Liver (tissue), 9 donors: ENCODE measurements around the gene MS4A15. TPM values are rescaled to one million over a fixed set of nuclear protein-coding genes. Genes with fewer than 3 reads are reported as not detected.

Experiments
- DNase-seq: peaks from one replicate; pipeline ENCODE4 v3.0.0-alpha.2; 2017; ENCODE audit warnings: low spot score
- H3K27ac ChIP-seq, 2 donors: one replicate each; pipeline ENCODE4 v1.7.0; 2013; ENCODE audit warnings: inconsistent platforms in 2 of 2, low read length in 2 of 2, control low read depth in 1 of 2, low read depth in 1 of 2, mild to moderate bottlenecking in 1 of 2
- H3K27me3 ChIP-seq, 4 donors: one replicate each; pipeline versions ENCODE4 v1.6.1 to v1.7.0; 2013; ENCODE audit warnings: low read length in 3 of 4, inconsistent platforms in 1 of 4, mild to moderate bottlenecking in 1 of 4, moderate library complexity in 1 of 4; ENCODE audit not compliant: control insufficient read depth in 4 of 4, insufficient read depth in 4 of 4
- H3K36me3 ChIP-seq, 4 donors: one replicate each; pipeline versions ENCODE4 v1.6.1 to v1.7.0; 2013; ENCODE audit warnings: low read length in 3 of 4, mild to moderate bottlenecking in 3 of 4, low read depth in 1 of 4, moderate library complexity in 1 of 4; ENCODE audit not compliant: control insufficient read depth in 4 of 4, insufficient read depth in 3 of 4
- H3K4me1 ChIP-seq, 4 donors: one replicate each; pipeline versions ENCODE4 v1.6.1 to v1.7.0; 2013; ENCODE audit warnings: low read length in 3 of 4, mild to moderate bottlenecking in 3 of 4, moderate library complexity in 1 of 4; ENCODE audit not compliant: control insufficient read depth in 4 of 4, insufficient read depth in 4 of 4
- H3K4me3 ChIP-seq, 3 donors: one replicate each; pipeline versions ENCODE4 v1.6.1 to v1.7.0; 2013; ENCODE audit warnings: low read length in 3 of 3, control low read depth in 1 of 3, low read depth in 1 of 3, mild to moderate bottlenecking in 1 of 3
- H3K9ac ChIP-seq, 2 donors: one replicate each; pipeline ENCODE4 v1.7.0; 2013; ENCODE audit warnings: low read length in 2 of 2, mild to moderate bottlenecking in 2 of 2, moderate library complexity in 2 of 2, control low read depth in 1 of 2, low read depth in 1 of 2
- H3K9me3 ChIP-seq, 4 donors: one replicate each; pipeline versions ENCODE4 v1.6.1 to v1.7.0; 2013; ENCODE audit warnings: low read length in 3 of 4; ENCODE audit not compliant: control insufficient read depth in 4 of 4
- ATF3 ChIP-seq: IDR thresholded peaks from 2 replicates; pipeline ENCODE4 v1.6.1; 2016; ENCODE audit warnings: antibody characterized with exemption
- CTCF ChIP-seq: fragments of 150-350 bp; IDR thresholded peaks from 2 replicates; pipeline ENCODE4 v1.5.1; 2017; ENCODE audit warnings: improper control_type of control experiment, low read depth, low read length; ENCODE audit not compliant: missing input control
- EGR1 ChIP-seq, 2 donors: IDR thresholded peaks; 2 replicates each; pipeline ENCODE4 v1.6.1; 2016 to 2018; ENCODE audit warnings: antibody characterized with exemption in 2 of 2, low read depth in 2 of 2
- FOXA1 ChIP-seq: IDR thresholded peaks from 2 replicates; pipeline ENCODE4 v1.6.1; 2016; ENCODE audit warnings: antibody characterized with exemption
- GABPA ChIP-seq, 2 donors: IDR thresholded peaks in 1 of 2; conservative IDR thresholded peaks in 1 of 2; 2 replicates each; pipeline ENCODE4 v1.6.1; 2016; ENCODE audit warnings: antibody characterized with exemption in 2 of 2, mild to moderate bottlenecking in 1 of 2, moderate library complexity in 1 of 2
- HNF4A ChIP-seq, 2 donors: conservative IDR thresholded peaks; 2 replicates each; pipeline ENCODE4 v1.6.1; 2016; ENCODE audit warnings: antibody characterized with exemption in 2 of 2, mild to moderate bottlenecking in 2 of 2
- HNF4G ChIP-seq: IDR thresholded peaks from 2 replicates; pipeline ENCODE4 v1.6.1; 2016; ENCODE audit warnings: antibody characterized with exemption
- JUND ChIP-seq, 2 donors: IDR thresholded peaks; 2 replicates each; pipeline ENCODE4 v1.6.1; 2016; ENCODE audit warnings: antibody characterized with exemption in 2 of 2
- MAX ChIP-seq: IDR thresholded peaks from 2 replicates; pipeline ENCODE4 v1.6.1; 2016; ENCODE audit warnings: antibody characterized with exemption
- NR2F2 ChIP-seq: IDR thresholded peaks from 2 replicates; pipeline ENCODE4 v1.6.1; 2016; ENCODE audit warnings: antibody characterized with exemption
- RAD21 ChIP-seq, 2 donors: IDR thresholded peaks; 2 replicates each; pipeline ENCODE4 v1.6.1; 2016; ENCODE audit warnings: antibody characterized with exemption in 2 of 2, mild to moderate bottlenecking in 2 of 2
- REST ChIP-seq: IDR thresholded peaks from 2 replicates; pipeline ENCODE4 v1.6.1; 2016; ENCODE audit warnings: antibody characterized with exemption, mild to moderate bottlenecking
- RXRA ChIP-seq, 2 donors: IDR thresholded peaks; 2 replicates each; pipeline ENCODE4 v1.6.1; 2017 to 2018; ENCODE audit warnings: antibody characterized with exemption in 2 of 2, mild to moderate bottlenecking in 1 of 2
- TAF1 ChIP-seq: conservative IDR thresholded peaks from 2 replicates; pipeline ENCODE4 v1.6.1; 2016; ENCODE audit warnings: antibody characterized with exemption, mild to moderate bottlenecking
- YY1 ChIP-seq: IDR thresholded peaks from 2 replicates; pipeline ENCODE4 v1.6.1; 2016; ENCODE audit warnings: antibody characterized with exemption, mild to moderate bottlenecking
- ZBTB33 ChIP-seq: IDR thresholded peaks from 2 replicates; pipeline ENCODE4 v1.6.1; 2016; ENCODE audit warnings: antibody characterized with exemption
- WGBS: extraction: QIAGEN DNeasy Blood & Tissue Kit; methylation state at CpG from one replicate; pipeline ENCODE4 v1.1.7; 2013; 5-methylcytosine and 5-hydroxymethylcytosine counted together
- polyA plus RNA-seq, 2 donors: library from polyadenylated mRNA; stranded (reverse) in 1 of 2; unstranded in 1 of 2; fragments of 200-250 nt in 1 of 2; fragments of >200 nt in 1 of 2; fragmentation: Nextera tagmentation in 1 of 2; extraction: Ambion mirVana in 1 of 2; gene quantifications; one replicate each; pipeline versions ENCODE4 v1.2.1 to v1.2.3, GENCODE V29; 2013 to 2015
- total RNA-seq, 2 donors: library from RNA; depleted of rRNA; stranded (reverse); fragments of >200 nt; gene quantifications; one replicate each; pipeline ENCODE4 v1.2.3, GENCODE V29; 2014
- donor health status: healthy.
- donor health status: healthy.
- donor health status: healthy.
- donor health status: healthy.
- donor health status: healthy.

The MS4A15 gene
- total and polyA plus RNA-seq, 4 donors = not detected

GRCh38 chr11:60775420-60775961 is 18.8 kb downstream of the MS4A15 start:
- H3K9me3 ChIP-seq = peaks cover 0 to 2% (median 0%) of the 10 kb centered on the region in 4 donors
- no peak overlapping the region for H3K9ac ChIP-seq
- H3K27me3 ChIP-seq = no peaks in the 10 kb centered on the region
- TF ChIP-seq RXRA (IDR thresholded peaks at IDR 0.05) (no peak), YY1 (no peak), TAF1 (no peak), EGR1 (IDR thresholded peaks at IDR 0.05; ENCODE audit: low read depth in 2 of 2) (no peak), NR2F2 (no peak), RAD21 (IDR thresholded peaks at IDR 0.05) (peak; percentile 78 to 85), FOXA1 (no peak), MAX (no peak), ZBTB33 (no peak), HNF4G (no peak), ATF3 (no peak), HNF4A (conservative IDR thresholded peaks at IDR 0.05) (no peak), GABPA (IDR thresholded peaks at IDR 0.05 in 1 of 2, conservative IDR thresholded peaks at IDR 0.05 in 1 of 2) (no peak), JUND (IDR thresholded peaks at IDR 0.05) (no peak), CTCF (peak; percentile 93), REST (no peak)
- H3K4me3 ChIP-seq = no peak overlapping the region
- no peaks in the 10 kb centered on the region for H3K4me1 ChIP-seq
- DNase-seq = peak; percentile 81
- 20% methylated on average over 15 of the region's 15 CpGs for WGBS
- H3K36me3 ChIP-seq = no peaks in the 10 kb centered on the region
- H3K27ac ChIP-seq = no peak overlapping the region

- no peak overlapping the region for H3K9ac ChIP-seq
- no peak overlapping the region for H3K4me3 ChIP-seq
- H3K27me3 ChIP-seq = no peaks in the 10 kb centered on the region
- H3K9me3 ChIP-seq = peaks cover 0 to 2% (median 0%) of the 10 kb centered on the region in 4 donors
- 82% methylated on average over 4 of the region's 4 CpGs for WGBS
- DNase-seq = no peak
- no peak overlapping the region for H3K27ac ChIP-seq
- H3K4me1 ChIP-seq = no peaks in the 10 kb centered on the region
- TF ChIP-seq GABPA (IDR thresholded peaks at IDR 0.05 in 1 of 2, conservative IDR thresholded peaks at IDR 0.05 in 1 of 2) (no peak), NR2F2 (no peak), MAX (no peak)
- no peaks in the 10 kb centered on the region for H3K36me3 ChIP-seq
Measured at GRCh38 chr11:60776167-60776566, 19.5 kb downstream of the MS4A15 start.
